Ovary (tissue), 3 donors: ENCODE measurements around the gene SLC25A36.

ENCODE experiments used
- CTCF ChIP-seq, 3 donors: fragments of 450-650 bp in 2 of 3; fragments of 200-600 bp in 1 of 3; IDR thresholded peaks; one replicate each; pipeline versions ENCODE4 v1.5.1 to v1.8.0; 2016 to 2022; ENCODE audit warnings: antibody characterized with exemption in 3 of 3, mild to moderate bottlenecking in 1 of 3
- EP300 ChIP-seq: sonication (generic); formaldehyde crosslinking; IDR thresholded peaks from one replicate; pipeline ENCODE4 v1.6.1; 2017; ENCODE audit warnings: antibody characterized with exemption
- donor health status: DM: no; HTN: no; CAD: no.

DNA sequence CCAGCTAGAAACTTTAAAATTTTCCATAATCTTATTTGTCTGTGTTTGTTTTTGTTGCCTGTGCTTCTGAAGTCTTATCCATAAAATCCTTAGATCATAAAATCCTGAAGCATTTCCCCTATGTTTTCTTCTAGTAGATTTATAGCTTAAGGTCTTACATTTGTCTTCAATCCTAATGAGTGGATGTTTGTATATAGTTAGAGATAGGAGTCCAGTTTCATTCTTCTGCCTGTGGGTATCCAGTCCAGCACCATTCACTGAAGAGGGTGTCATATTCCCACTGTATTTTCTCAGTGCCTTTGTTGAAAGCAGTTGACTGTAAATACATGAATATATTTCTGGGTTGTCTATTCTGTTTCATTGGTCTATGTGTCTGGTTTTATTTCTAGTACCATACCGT lies 64.7 kb downstream of the SLC25A36 start:
- TF ChIP-seq CTCF (IDR thresholded peaks at IDR 0.05) (no peak), EP300 (no peak)
